Measurements from ENCODE around the gene ENAM. TPM values are rescaled to one million over a fixed set of nuclear protein-coding genes. Genes with fewer than 3 reads are reported as not detected.

The ENAM gene
- total RNA-seq, 1 donor from 2014 or later, result 0.05 TPM

DNA sequence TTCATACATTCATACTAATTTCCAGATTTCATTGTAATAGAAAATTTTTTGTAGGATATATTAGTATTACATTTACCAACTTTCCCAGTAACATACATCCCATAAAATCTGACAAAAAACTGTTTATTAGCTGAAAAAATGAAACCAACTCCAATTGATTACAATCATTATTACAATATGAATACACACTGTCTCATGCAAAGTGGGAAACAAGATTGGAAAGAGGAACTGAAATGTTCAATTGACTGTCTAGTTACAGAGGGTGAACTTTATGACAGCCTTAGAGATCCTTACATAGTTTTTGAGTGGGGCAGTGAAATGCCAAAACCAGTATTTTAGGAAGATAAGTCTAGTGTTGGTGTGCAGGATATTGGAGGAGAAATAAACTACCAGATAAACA lies 38.8 kb upstream of the ENAM start:
- no peaks in the 10 kb centered on the region for H3K9me3 Mint-ChIP-seq (ENCODE audit: low read depth)
- H3K36me3 Mint-ChIP-seq (ENCODE audit: insufficient read depth), result no peaks in the 10 kb centered on the region
- H3K4me1 Mint-ChIP-seq (ENCODE audit: low read depth), result peaks cover 11% of the 10 kb centered on the region
- no peak overlapping the region for H3K4me3 Mint-ChIP-seq (ENCODE audit: low read depth)
- TF ChIP-seq, protein P1, sequence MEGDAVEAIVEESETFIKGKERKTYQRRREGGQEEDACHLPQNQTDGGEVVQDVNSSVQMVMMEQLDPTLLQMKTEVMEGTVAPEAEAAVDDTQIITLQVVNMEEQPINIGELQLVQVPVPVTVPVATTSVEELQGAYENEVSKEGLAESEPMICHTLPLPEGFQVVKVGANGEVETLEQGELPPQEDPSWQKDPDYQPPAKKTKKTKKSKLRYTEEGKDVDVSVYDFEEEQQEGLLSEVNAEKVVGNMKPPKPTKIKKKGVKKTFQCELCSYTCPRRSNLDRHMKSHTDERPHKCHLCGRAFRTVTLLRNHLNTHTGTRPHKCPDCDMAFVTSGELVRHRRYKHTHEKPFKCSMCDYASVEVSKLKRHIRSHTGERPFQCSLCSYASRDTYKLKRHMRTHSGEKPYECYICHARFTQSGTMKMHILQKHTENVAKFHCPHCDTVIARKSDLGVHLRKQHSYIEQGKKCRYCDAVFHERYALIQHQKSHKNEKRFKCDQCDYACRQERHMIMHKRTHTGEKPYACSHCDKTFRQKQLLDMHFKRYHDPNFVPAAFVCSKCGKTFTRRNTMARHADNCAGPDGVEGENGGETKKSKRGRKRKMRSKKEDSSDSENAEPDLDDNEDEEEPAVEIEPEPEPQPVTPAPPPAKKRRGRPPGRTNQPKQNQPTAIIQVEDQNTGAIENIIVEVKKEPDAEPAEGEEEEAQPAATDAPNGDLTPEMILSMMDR (IDR thresholded peaks at IDR 0.05; ENCODE audit: unreplicated experiment), result no peak
- DNase-seq (ENCODE audit: low spot score, unreplicated experiment), result no peak
- no peak overlapping the region for H3K27ac Mint-ChIP-seq
- H3K27me3 Mint-ChIP-seq, result no peaks in the 10 kb centered on the region

DNA sequence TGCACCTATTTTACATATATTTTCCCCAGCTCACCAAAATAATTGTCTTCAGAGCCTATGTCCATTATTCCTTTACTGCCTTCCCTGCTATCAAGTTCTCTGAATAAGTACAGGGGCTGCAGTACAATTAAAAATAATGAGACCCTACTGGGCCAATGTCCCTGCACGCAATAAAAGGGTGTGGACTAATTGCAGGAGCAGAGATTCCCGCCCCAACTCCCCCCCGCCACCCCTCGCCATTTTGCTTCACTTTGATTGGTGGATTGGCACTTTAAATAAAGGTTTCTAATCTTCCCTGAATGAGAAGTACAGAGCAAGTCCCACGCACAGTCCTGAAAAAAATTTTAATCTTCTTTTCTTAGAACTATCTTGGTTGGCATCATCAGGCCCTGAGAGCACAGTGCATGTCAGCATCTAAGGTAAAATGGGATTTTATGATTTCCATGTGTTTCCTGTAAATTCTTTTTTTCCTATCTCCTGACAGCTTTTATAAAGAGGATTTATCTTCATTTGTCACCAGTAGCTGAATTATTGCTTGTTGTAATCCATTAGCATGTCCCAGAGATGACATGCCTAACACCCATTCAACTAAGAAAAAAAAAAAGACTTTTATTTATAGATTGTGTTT lies 36.5 kb upstream of the ENAM start, which contains the start of gene AMBN:
TSS of gene AMBN (plus strand) at position 302 of the 628 bp plus-strand sequence. CDS start at position 405, 103 bp downstream.
- peaks cover 9% of the 10 kb centered on the region for H3K4me1 Mint-ChIP-seq (ENCODE audit: low read depth)
- H3K36me3 Mint-ChIP-seq (ENCODE audit: insufficient read depth), result no peaks in the 10 kb centered on the region
- H3K27ac Mint-ChIP-seq, result no peak within 1 kb of the TSS
- no peaks in the 10 kb centered on the region for H3K27me3 Mint-ChIP-seq
- no peaks in the 10 kb centered on the region for H3K9me3 Mint-ChIP-seq (ENCODE audit: low read depth)
- TF ChIP-seq, protein P1 (IDR thresholded peaks at IDR 0.05; ENCODE audit: unreplicated experiment), result no peak
- no peak for DNase-seq (ENCODE audit: low spot score, unreplicated experiment)
- H3K4me3 Mint-ChIP-seq (ENCODE audit: low read depth), result no peak within 1 kb of the TSS

DNA sequence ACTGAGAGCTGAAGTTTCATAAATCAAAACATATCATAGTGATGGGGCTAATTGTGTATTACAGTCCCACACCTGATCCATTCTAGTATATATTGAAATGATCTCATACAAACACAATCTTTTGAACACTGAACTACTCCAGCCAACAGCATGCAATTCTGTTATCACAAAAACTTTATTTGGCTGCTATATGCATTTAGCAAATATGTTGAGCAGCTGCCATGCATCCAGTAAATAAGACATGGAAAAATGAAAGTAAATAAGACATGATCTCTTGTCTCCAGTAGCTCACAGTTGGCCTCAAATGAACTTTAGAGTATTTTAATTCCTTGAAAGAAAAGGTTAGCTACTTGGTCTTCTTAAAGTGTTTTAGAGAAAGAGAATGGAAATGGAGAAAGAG lies 34.3 kb upstream of the ENAM start:
- TF ChIP-seq, protein P1 (IDR thresholded peaks at IDR 0.05; ENCODE audit: unreplicated experiment), result no peak
- DNase-seq (ENCODE audit: low spot score, unreplicated experiment), result no peak
- Mint-ChIP-seq H3K27me3 (no peaks in the 10 kb centered on the region), H3K4me3 (ENCODE audit: low read depth) (no peak overlapping the region), H3K9me3 (ENCODE audit: low read depth) (no peaks in the 10 kb centered on the region), H3K27ac (no peak overlapping the region), H3K4me1 (ENCODE audit: low read depth) (peaks cover 8% of the 10 kb centered on the region), H3K36me3 (ENCODE audit: insufficient read depth) (no peaks in the 10 kb centered on the region)

DNA sequence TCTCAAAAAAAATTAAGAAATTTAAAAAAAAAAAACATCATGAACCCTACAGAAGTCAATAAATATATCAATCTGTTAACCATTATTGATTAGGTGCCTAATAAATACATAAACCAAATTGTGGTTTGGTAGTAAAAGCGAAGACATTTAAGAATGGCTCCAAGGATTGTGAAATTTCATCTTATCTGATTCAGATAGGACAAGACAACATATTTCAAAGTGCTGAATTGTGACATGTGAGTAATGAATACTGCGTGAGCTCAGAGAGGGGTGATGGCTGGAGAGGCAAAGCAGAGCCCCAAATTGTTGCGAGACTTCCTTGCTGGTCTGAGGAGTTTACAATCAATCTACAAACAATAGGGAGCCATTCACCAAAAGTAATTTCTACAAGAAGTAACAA lies 28.2 kb upstream of the ENAM start:
- H3K9me3 Mint-ChIP-seq (ENCODE audit: low read depth), result no peaks in the 10 kb centered on the region
- H3K4me1 Mint-ChIP-seq (ENCODE audit: low read depth), result peaks cover 6% of the 10 kb centered on the region

DNA sequence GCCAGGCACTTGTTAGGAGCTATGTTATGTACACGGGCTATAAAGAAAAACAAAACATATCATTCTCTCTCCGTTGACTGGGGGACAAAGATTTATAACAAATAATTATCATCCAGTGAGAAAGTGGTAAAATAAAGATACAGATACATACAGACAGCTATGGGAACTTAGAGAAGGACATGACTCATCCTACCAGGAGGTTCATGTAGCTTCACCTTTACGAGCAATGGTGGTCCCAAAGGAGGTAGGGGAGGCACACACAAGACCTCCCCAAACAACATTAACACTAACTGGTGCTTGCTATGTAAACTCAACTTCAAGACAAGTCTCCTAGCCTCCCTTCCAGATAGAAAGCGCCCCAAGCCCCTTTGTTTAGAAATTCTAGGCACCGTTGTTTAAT lies 27.6 kb upstream of the ENAM start:
- TF ChIP-seq, protein P1 (IDR thresholded peaks at IDR 0.05; ENCODE audit: unreplicated experiment), result no peak
- Mint-ChIP-seq H3K27ac (no peak overlapping the region), H3K36me3 (ENCODE audit: insufficient read depth) (no peaks in the 10 kb centered on the region), H3K4me1 (ENCODE audit: low read depth) (peaks cover 6% of the 10 kb centered on the region), H3K9me3 (ENCODE audit: low read depth) (no peaks in the 10 kb centered on the region), H3K4me3 (ENCODE audit: low read depth) (no peak overlapping the region), H3K27me3 (no peaks in the 10 kb centered on the region)
- DNase-seq (ENCODE audit: low spot score, unreplicated experiment), result no peak

More for the DNA sequence above, 28.2 kb upstream of the ENAM start:
- TF ChIP-seq, protein P1 (IDR thresholded peaks at IDR 0.05; ENCODE audit: unreplicated experiment), result no peak
- Mint-ChIP-seq H3K4me3 (ENCODE audit: low read depth) (no peak overlapping the region), H3K27me3 (no peaks in the 10 kb centered on the region), H3K27ac (peak overlapping the region; percentile 31), H3K36me3 (ENCODE audit: insufficient read depth) (no peaks in the 10 kb centered on the region)
- DNase-seq (ENCODE audit: low spot score, unreplicated experiment), result no peak

All from progenitor cell of endocrine pancreas (in vitro differentiated cells).